Thoracic aorta (tissue), 2 donors: ENCODE results near the gene TRIM14. TPM values are rescaled to one million over a fixed set of nuclear protein-coding genes. Genes with fewer than 3 reads are reported as not detected.
"Not testable (repeated sequence)": the region's sequence is repeated elsewhere in the genome, so short reads cannot be mapped to it uniquely, and the experiment has no call there.

Experiments
- ATAC-seq: fragments of 150-250 bp; one replicate; pipeline ENCODE4 v1.8.0; 2017; ENCODE audit warnings: low read depth; ENCODE audit not compliant: insufficient number of reproducible peaks, low FRiP score
- DNase-seq: peaks from one replicate; pipeline ENCODE4 v3.0.0-alpha.2; 2020; ENCODE audit warnings: low spot score
- H3K27ac ChIP-seq, 2 donors: fragments of 200-600 bp; sonication (generic); 1 replicate in 1 of 2; 2 replicates in 1 of 2; pipeline ENCODE4 v1.5.1; 2016; ENCODE audit warnings: mild to moderate bottlenecking in 2 of 2, moderate library complexity in 2 of 2
- H3K27me3 ChIP-seq: fragments of 200-600 bp; sonication (generic); replicated peaks from 2 replicates; pipeline ENCODE4 v1.6.0; 2016; ENCODE audit warnings: mild to moderate bottlenecking; ENCODE audit not compliant: insufficient read depth
- H3K36me3 ChIP-seq: fragments of 200-600 bp; sonication (generic); one replicate; pipeline ENCODE4 v1.5.1; 2016
- H3K4me1 ChIP-seq, 2 donors: fragments of 200-600 bp; sonication (generic); 1 replicate in 1 of 2; 2 replicates in 1 of 2; pipeline versions ENCODE4 v1.5.1 to v1.6.0; 2016; ENCODE audit warnings: low read depth in 2 of 2, mild to moderate bottlenecking in 1 of 2; ENCODE audit not compliant: control insufficient read depth in 1 of 2
- H3K4me3 ChIP-seq: fragments of 200-600 bp; sonication (generic); 2 replicates; pipeline ENCODE4 v1.5.1; 2016; ENCODE audit warnings: mild to moderate bottlenecking
- H3K9me3 ChIP-seq: fragments of 200-600 bp; sonication (generic); 2 replicates; pipeline ENCODE4 v1.5.1; 2016
- total RNA-seq, 2 donors: library from RNA; depleted of rRNA; stranded (reverse); fragments of >200 nt; gene quantifications; one replicate each; pipeline versions ENCODE4 v1.1.0 to v1.2.3, GENCODE V29; 2016
- TF ChIP-seq, protein P1 (sequence below): fragments of 200-600 bp; sonication (generic); IDR thresholded peaks from one replicate; pipeline ENCODE4 v1.5.1; 2019; ENCODE audit warnings: antibody characterized with exemption

The TRIM14 gene
- total RNA-seq, 2 donors from 2014 or later, result 5.9 to 22.5 TPM

DNA sequence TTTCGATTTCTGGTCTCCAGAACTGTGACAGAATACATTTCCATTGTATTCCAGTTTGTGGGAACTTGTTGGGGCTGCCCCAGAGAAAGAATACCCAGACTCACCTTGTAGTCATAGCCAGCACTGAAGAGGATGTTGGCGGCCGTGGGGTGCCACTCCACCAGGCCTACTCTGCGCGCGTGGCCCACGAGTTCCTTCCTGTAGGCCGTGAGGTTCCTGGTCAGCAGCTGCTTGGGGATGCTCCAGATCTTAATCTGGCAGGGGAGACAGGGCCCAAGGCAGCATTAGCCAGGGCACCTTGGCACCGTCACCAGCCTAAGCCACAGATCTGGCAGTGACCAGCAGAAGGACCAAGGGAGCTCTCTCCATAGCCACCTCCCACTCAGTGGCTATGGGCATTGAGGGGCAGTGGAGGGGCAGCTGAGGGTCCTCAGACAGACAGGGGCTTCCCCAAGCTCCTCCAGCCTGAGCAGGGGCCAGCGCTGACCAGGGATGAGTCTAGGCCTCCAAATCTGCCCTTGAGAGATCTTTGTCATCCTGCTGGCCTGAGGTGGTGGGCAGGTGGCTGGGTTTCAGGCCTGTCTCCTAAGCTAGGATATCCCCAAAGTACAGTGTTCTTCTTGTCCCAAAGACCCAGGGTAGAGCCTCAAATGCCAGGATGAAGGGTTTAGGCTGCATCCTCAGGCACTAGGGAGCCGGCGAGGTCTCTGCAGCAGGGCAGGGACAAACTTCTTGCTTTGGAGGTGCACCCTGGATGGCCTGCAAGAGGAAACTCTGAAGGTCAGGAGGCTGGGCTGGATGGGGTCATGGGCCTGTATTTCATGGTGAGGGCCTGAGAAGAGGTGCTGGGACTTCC, 15.9 kb upstream of the TRIM14 start:
- DNase-seq (no peak), ATAC-seq (no peak)
- H3K4me1 ChIP-seq, result no peaks in the 10 kb centered on the region
- TF ChIP-seq, protein P1, sequence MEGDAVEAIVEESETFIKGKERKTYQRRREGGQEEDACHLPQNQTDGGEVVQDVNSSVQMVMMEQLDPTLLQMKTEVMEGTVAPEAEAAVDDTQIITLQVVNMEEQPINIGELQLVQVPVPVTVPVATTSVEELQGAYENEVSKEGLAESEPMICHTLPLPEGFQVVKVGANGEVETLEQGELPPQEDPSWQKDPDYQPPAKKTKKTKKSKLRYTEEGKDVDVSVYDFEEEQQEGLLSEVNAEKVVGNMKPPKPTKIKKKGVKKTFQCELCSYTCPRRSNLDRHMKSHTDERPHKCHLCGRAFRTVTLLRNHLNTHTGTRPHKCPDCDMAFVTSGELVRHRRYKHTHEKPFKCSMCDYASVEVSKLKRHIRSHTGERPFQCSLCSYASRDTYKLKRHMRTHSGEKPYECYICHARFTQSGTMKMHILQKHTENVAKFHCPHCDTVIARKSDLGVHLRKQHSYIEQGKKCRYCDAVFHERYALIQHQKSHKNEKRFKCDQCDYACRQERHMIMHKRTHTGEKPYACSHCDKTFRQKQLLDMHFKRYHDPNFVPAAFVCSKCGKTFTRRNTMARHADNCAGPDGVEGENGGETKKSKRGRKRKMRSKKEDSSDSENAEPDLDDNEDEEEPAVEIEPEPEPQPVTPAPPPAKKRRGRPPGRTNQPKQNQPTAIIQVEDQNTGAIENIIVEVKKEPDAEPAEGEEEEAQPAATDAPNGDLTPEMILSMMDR, result no peak
- no peaks in the 10 kb centered on the region for H3K9me3 ChIP-seq
- H3K4me3 ChIP-seq, result no peak overlapping the region
- no peaks in the 10 kb centered on the region for H3K27me3 ChIP-seq
- no peak overlapping the region for H3K27ac ChIP-seq
- H3K36me3 ChIP-seq, result no peaks in the 10 kb centered on the region

DNA sequence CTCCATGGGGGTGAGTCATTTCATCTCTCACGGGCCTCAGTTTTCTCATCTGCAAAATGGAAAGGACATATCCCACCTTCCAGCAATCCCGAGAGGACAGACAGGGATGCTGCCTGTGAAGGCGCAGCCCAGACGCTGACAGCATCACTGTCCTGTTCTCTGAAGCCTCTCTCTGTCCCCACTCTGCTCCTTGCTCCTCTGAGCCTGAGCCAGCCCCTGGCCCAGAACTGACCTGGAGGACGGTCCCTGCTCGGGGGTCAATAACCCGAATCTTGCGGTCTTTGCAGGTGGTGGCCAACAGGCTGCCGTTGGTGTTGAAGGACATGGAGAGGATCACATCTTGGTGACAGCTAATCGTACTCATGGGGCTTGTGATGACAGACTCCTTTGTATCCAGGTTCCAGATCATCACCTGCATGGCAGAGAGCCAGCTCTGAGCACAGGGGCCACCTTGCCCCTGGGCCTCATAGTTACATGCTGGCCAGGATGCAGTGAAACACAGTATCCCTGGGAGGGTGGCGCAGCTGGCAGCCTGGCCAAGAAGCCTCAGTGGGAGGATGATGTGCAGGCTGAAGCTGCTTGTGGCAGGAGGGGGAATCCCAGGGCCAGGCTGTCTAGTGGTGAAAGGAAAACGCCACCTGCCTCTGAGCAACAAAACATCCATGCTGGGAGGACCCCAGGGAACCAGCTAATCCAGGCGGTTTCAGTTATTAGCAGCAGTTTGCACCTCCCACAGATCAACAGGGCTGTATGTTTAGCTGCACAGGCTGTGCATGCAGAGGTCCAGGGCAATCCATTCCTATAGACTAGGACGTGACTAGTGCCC, 14.0 kb upstream of the TRIM14 start:
- no peaks in the 10 kb centered on the region for H3K9me3 ChIP-seq
- H3K27ac ChIP-seq, result no peak overlapping the region
- no peaks in the 10 kb centered on the region for H3K36me3 ChIP-seq
- ATAC-seq, result no peak
- no peaks in the 10 kb centered on the region for H3K4me1 ChIP-seq
- DNase-seq, result no peak
- H3K27me3 ChIP-seq, result no peaks in the 10 kb centered on the region
- TF ChIP-seq, protein P1, result no peak
- no peak overlapping the region for H3K4me3 ChIP-seq

DNA sequence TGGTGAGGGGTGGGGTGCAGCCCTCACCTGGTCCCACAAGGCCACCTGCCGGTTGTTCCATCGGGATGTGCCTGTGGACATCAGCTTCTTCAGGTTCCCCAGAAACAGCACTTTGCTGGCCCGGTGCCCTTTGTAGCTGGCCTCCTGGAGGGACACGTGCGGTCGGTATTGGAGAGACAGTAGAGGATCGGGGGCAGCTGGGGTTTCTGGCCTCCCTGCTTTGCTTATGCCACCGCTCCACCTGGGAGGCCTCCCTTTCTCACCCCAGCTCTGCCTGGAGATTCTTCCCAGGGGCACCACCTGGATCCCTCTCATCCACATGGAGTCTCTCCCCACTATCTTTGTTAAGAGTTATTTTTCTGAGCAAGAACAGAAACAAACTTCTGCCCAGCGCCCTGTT, 13.1 kb upstream of the TRIM14 start:
- TF ChIP-seq, protein P1, result no peak
- no peak for DNase-seq
- Histone ChIP-seq H3K36me3 (no peaks in the 10 kb centered on the region), H3K4me1 (no peaks in the 10 kb centered on the region), H3K27ac (no peak overlapping the region), H3K27me3 (no peaks in the 10 kb centered on the region), H3K9me3 (no peaks in the 10 kb centered on the region), H3K4me3 (no peak overlapping the region)
- no peak for ATAC-seq

DNA sequence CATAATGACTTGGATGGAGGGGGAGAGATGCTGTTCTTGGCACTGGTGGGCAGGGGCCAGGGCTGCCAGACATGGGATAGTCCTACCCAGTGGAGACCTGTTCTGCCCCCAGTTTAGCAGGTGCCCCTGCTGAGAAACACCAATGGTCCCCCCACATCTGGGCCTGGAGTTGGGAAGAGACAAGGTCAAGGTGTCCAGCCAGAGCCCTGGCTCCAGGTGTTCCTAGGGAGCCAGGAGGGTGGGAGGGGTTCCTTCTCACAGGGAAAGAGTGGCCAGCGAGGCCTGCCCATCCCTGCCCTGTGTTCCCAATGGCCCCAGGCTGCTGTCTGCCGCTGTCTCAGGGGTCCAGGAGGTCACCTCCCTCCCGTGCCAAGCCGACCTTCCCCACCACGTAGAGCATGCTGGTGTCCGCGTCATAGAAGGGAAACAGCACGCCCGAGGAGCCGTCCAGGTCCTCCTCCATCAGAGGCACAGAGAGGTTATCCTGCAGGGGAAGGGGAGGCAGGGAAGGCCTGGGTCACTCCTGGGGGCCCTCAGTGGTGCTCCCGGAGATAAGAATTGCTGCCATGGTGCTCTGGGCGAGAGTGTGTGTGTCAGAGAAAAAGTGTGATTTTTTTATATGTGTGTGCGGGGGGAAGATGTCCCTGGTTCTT, 11.7 kb upstream of the TRIM14 start:
- H3K9me3 ChIP-seq, result no peaks in the 10 kb centered on the region
- H3K4me1 ChIP-seq, result no peaks in the 10 kb centered on the region
- no peaks in the 10 kb centered on the region for H3K27me3 ChIP-seq
- no peak overlapping the region for H3K27ac ChIP-seq
- no peak for DNase-seq
- TF ChIP-seq, protein P1, result no peak
- no peak overlapping the region for H3K4me3 ChIP-seq
- H3K36me3 ChIP-seq, result no peaks in the 10 kb centered on the region
- ATAC-seq, result no peak

DNA sequence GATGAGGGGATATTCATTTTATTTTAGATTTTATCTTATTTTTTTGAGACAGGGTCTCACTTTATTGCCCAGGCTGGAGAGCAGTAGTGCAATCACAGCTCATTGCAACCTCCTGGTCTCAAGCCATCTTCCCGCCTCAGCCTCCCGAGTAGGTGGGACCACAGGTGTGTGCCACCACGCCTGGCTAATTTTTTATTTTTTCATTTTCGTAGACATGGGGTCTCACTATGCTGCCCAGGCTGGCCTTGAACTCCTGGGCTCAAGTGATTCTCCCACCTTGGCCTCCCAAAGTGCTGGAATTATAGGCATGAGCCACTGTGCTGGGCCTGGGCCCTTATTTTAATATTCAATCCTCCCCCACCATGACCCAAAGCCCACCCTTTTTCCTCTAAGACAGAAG, 11.0 kb upstream of the TRIM14 start:
- H3K36me3 ChIP-seq, H3K4me3 ChIP-seq, DNase-seq, ATAC-seq, H3K27ac ChIP-seq, H3K4me1 ChIP-seq, H3K9me3 ChIP-seq, H3K27me3 ChIP-seq: not testable (repeated sequence)
